Stimulated activated naive CD8-positive, alpha-beta T cell treated with anti-CD3 and anti-CD28 coated beads, Interleukin-15, Interleukin-2, amounts not matched to agents 100 U/mL and 50 U/mL, for 24 hours (primary cell): Measurements from ENCODE around the gene TMEM184C.
A peak's percentile ranks its signal among the peaks of the same experiment; 100 is the strongest.

Experiments
- ATAC-seq: fragments of 150-1000 bp; cut with Tn5 transposase; one replicate; pipeline ENCODE4 v1.10.0; 2021
- DNase-seq: peaks from one replicate; pipeline ENCODE4 v3.0.0; 2021

TMEM184C gene

DNA sequence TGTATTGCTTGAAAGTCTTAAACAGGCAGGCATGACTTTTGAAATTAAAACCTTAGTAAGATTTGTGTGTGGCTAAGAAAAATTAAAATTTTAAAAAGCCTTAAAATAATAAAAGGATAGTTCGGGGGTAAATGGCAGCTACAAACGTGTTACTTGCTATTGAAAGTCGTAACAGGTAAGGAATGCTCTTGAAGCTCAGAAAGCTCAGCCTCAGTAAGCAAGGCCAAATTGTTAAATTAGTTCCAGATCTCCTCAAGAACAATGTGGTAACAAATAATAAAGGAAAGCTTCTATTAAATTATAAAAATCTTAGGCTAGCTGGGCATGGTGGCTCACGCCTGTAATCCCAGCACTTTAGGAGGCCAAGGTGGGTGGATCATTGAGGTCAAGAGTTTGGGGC lies 41.3 kb downstream of the TMEM184C start:
- DNase-seq: no peak
- ATAC-seq: no peak

GRCh38 chr4:147674073-147674472 lies 56.9 kb downstream of the TMEM184C start:
- no peak for DNase-seq
- no peak for ATAC-seq

- ATAC-seq (no peak), DNase-seq (no peak)
These were observed 57.3 kb downstream of the TMEM184C start for GRCh38 chr4:147674496-147674895.

DNA sequence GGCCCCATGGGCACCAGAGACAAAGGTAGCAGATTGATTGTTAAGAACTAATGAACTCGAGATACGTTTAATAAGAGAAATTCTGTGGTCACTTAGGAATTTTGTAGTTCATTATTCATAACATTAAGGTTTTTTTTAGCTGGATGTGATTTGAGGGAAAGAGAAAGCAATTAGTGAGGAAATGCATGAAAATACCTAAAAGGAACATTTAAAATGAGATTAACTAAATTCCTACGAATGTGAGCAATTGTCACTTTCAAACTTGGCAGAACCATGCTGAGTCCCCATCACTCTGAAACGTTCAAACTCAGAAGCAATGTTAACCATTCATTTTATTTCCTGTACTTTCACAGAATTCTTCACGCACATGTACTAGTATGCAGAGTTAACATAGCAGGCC lies 60.9 kb downstream of the TMEM184C start:
- DNase-seq (no peak), ATAC-seq (no peak)

GRCh38 chr4:147678796-147679549 lies 61.8 kb downstream of the TMEM184C start:
- peak; percentile 17 for DNase-seq
- no peak for ATAC-seq

DNA sequence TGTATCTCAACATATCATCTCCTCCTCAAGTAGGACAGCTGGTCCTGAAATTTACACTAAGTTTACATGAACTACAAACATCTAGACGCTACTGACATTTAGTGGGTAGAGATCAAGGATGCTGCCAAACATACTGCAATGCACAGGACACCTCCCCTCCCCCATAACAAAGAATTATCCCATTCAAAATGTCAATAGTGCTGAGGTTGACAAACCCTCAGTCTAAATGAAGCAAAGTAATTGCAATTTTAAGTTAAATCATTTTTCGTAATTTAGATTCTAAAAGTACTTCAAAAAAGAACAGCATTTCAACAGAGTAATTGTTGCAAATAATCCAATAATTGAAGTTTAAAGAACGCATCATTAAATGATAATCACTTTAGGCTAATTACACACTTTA lies 65.6 kb downstream of the TMEM184C start:
- ATAC-seq (no peak), DNase-seq (no peak)

DNA sequence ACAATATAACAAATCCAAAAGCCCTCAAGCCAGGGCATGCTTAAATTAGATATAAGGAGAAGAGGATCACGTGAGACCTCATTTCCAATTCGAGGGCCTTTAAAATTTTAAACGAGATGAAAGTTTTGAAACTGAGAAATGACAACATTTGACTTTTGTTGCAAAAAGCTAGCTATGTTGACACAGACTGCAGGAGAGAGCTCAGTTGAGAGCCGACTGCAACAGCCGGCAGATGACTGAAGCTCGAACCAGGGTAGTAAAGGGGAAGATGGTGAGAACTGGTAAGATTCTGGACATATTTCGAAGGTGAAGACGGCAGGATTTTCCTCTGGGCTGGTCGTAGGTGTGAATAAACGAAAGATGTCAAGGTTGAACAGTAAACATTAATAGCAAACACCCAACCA lies 66.0 kb downstream of the TMEM184C start:
- no peak for ATAC-seq
- DNase-seq: peak; percentile 19

DNA sequence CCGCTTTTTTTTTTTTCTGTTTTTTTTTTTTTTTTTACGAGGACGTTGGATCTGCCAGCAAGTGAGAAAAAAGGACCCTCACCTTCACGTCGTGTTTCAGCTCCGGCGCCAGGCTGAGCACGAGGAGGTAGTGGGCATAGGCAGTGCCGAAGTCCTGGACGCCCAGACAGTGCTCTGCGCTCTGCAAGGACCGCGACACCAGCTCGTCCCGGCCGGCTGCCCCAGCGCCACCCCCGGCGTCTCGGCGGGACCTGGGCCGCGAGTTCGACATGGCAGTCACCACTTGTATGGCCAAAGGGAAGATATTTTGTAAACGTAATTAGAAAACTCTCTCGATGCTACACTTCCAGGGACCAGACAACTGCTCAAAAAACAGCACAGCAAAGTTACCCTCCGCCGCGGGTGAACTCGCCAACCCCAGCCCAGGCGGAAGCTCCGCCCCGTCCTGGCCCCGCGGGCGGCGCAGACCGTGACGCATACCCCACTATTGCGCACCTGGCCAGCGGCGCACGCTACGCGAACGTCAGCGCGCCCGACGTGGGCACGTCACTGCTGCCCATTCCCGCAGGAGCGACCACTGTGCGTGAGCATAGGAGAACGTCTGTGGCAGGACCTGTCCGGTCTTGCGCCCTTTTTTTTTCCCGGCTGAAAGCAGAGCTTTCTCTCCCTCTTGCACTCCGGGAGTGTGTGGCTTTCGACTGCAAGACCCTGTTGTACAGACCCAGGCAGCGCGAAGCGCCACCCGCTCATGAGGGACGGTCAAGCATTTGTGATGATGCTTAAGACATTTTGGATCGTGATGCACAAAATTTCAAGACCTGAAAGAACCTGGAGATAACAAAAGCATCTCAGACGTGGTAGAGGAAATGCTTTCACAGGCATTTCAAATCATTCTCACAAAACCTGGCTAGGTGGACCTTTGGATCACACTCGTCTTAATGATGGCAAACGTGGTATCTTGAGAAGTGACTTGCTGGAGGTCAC lies 66.8 kb downstream of the TMEM184C start, which contains the start of gene PRMT9:
Gene PRMT9, minus strand, starts transcription at position 447 of the 984 bp plus-strand sequence. Its CDS starts 176 bp downstream, at position 271.
- ATAC-seq (peak; percentile 100), DNase-seq (peak; percentile 92)

GRCh38 chr4:147689067-147689466 lies 71.9 kb downstream of the TMEM184C start:
- ATAC-seq (peak; percentile 29), DNase-seq (no peak)

GRCh38 chr4:147691820-147692219 lies 74.6 kb downstream of the TMEM184C start:
- DNase-seq: no peak
- no peak for ATAC-seq

- no peak for DNase-seq
- ATAC-seq: no peak
These were observed 76.0 kb downstream of the TMEM184C start for GRCh38 chr4:147693218-147693617.

DNA sequence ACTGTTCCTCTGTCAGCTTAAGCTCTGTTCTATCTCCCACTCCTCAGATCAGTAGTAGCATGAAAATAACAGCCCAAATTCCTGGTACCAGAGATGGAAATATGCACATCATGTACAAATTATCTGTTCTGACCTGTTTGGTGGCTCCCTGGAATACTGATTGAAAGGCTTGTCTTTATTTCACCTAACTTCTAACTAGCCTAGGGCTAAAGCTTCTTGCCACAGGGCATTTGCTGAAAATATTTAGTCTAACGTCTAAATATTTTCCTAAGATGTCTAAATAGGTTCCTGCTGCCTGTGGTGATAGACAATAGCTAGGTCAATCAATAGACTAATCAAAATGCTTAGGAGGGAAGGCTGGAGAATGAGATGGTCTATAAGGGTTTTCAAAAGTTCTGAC lies 79.7 kb downstream of the TMEM184C start:
- DNase-seq: no peak
- no peak for ATAC-seq

DNA sequence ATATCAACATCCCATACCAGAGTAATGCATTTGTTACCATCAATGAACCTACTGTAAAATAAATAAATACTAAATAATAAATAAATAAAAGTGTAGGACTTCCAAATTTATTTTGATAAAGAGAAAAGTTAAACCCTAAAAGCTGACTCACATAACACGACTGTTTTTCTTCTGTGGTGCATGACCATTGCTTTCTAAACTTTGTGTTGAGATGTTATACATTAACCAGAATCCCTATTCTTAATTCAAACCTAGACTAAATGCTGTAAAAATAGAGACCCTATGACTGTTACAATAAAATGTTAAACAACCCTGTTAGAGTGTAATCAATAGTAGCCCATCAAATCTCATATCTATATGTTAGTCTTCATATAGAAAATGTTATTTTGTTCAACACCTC lies 87.6 kb downstream of the TMEM184C start:
- ATAC-seq (no peak), DNase-seq (no peak)

DNA sequence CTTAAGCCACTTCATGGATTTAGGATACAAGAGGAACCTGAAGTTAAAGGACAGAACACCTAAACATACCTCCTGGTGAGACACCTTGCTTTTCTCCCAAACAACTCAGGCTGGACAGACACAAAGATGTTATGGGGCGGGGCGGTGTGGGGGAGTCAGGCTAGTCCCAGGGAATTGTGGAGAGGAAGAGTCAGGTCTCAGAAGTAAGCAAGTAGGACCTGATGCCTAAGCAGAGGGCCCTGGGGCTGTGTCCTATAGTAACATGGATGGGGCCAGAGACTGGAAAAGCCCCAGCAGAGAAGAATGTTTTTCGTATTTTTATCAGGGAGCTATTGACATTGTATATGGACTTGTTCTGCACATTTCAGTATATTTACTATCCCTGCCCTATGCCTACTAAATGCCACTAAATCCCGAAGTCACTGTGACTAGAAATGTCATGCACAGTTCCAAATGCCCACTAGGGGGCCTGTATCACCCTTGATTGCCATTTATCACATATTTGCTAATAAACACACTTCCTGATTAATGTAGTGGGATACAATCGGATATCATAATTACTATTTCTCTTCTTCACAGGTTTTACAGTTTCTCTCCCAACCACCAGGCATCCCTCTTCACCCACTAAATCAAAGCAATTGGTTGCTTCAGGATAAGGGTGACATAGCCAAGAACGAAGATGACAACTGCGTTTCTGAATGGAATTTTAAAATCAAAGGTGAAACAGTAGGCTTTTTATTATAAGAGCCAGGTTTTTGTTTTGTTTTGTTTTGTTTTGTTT lies 90.9 kb downstream of the TMEM184C start:
- DNase-seq (peak; percentile 53), ATAC-seq (peak; percentile 49)

- ATAC-seq (no peak), DNase-seq (no peak)
These were observed 92.8 kb downstream of the TMEM184C start for GRCh38 chr4:147709999-147710398.

DNA sequence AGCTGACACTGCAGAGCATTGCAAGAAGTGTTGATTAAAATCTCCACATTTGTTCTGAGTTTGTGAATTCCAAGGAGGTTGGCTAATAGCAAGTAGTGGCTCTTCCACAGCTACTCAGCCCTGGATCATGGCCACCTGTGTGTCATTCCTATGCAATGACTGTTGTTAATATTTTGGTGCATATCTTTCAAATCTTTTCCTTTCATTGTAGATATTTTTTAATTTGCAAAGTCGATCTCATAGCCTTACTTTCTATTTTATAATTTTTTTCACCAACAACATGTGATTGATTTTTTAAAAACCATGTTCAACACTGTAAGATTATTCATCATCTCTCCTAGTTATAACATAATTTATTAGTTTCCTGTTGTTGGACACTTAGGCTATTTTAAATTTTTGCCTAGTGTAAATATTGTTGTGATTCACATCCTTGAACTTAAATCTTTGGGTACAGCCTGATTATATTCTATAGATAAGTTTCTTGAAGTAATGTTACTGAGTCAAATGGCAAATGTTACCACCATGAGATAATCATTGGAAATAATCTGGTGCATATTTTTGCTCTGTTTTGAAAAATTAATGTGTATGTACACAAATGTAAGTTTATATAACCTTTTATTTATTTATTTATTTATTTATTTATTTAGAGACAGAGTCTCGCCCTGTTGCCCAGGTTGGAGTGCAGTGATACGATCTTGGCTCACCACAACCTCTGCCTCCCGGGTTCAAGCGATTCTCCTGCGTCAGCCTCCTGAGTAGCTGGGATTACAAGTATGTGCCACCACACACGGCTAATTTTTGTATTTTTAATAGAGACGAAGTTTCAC lies 97.6 kb downstream of the TMEM184C start:
- DNase-seq (no peak), ATAC-seq (no peak)

DNA sequence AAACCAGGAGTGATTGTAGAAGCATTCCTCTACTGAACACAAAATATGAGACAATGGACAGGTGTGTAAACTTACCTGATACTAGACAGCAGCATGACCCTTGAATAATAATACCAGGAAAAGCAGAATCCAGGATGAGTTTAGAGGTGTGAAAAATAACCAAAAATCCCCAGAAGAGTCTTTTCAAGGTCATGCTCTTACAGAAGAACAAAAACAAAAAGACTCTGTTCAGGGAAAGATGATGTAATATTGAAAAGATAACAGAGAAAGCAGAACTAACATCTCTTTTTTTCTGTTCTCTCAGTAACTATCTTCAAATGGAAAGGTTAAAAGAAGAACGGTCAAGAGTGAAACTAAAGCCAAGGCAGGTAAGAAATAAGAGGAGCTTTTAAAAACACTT lies 100.7 kb downstream of the TMEM184C start:
- no peak for ATAC-seq
- DNase-seq: no peak
